IMR-90 (cell line): ENCODE data around the gene SPON1.

Experiments used
- BHLHE40 ChIP-seq: fragments of 150-350 bp; IDR thresholded peaks from 2 replicates; pipeline ENCODE4 v1.6.1; 2016; ENCODE audit warnings: mild to moderate bottlenecking, low read depth, low read length
- CTCF ChIP-seq: conservative IDR thresholded peaks from 2 replicates; pipeline ENCODE4 v1.5.1; 2012; ENCODE audit warnings: mild to moderate bottlenecking, low read depth, low read length, improper control_type of control experiment
- FOS ChIP-seq: fragments of 150-350 bp; IDR thresholded peaks from 2 replicates; pipeline ENCODE4 v1.6.1; 2016; ENCODE audit warnings: low read depth, low read length
- MXI1 ChIP-seq: IDR thresholded peaks from 2 replicates; pipeline ENCODE4 v1.6.1; 2012; ENCODE audit warnings: low read depth, mild to moderate bottlenecking, low read length, moderate library complexity, borderline replicate concordance
- NFE2L2 ChIP-seq: fragments of 150-350 bp; IDR thresholded peaks from 2 replicates; pipeline ENCODE4 v1.6.1; 2016; ENCODE audit warnings: low read depth, mild to moderate bottlenecking, low read length
- POLR2A ChIP-seq: IDR thresholded peaks from 2 replicates; pipeline ENCODE4 v1.6.1; 2012; ENCODE audit warnings: mild to moderate bottlenecking, low read depth, low read length
- RCOR1 ChIP-seq: IDR thresholded peaks from 2 replicates; pipeline ENCODE4 v1.6.1; 2012; ENCODE audit warnings: mild to moderate bottlenecking, low read length, improper control_type of control experiment; ENCODE audit not compliant: insufficient replicate concordance
- SMC3 ChIP-seq: fragments of 150-350 bp; IDR thresholded peaks from 2 replicates; pipeline ENCODE4 v1.6.1; 2016; ENCODE audit warnings: low read depth, mild to moderate bottlenecking, antibody characterized with exemption, low read length, moderate library complexity

- no peak for TF ChIP-seq NFE2L2
- no peak for TF ChIP-seq CTCF
- no peak for TF ChIP-seq FOS
- no peak for TF ChIP-seq POLR2A
- TF ChIP-seq MXI1: no peak
- TF ChIP-seq SMC3: no peak
- TF ChIP-seq BHLHE40: no peak
- TF ChIP-seq RCOR1: no peak
Measured at GRCh38 chr11:13944911-13945425, 17.6 kb upstream of the SPON1 start.
